ENCODE results near the gene TM9SF1. TPM values are rescaled to one million over a fixed set of nuclear protein-coding genes. Genes with fewer than 3 reads are reported as not detected.

The TM9SF1 gene, protein sequence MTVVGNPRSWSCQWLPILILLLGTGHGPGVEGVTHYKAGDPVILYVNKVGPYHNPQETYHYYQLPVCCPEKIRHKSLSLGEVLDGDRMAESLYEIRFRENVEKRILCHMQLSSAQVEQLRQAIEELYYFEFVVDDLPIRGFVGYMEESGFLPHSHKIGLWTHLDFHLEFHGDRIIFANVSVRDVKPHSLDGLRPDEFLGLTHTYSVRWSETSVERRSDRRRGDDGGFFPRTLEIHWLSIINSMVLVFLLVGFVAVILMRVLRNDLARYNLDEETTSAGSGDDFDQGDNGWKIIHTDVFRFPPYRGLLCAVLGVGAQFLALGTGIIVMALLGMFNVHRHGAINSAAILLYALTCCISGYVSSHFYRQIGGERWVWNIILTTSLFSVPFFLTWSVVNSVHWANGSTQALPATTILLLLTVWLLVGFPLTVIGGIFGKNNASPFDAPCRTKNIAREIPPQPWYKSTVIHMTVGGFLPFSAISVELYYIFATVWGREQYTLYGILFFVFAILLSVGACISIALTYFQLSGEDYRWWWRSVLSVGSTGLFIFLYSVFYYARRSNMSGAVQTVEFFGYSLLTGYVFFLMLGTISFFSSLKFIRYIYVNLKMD
- total RNA-seq, result 54.3 and 65.7 TPM in 2 replicates

DNA sequence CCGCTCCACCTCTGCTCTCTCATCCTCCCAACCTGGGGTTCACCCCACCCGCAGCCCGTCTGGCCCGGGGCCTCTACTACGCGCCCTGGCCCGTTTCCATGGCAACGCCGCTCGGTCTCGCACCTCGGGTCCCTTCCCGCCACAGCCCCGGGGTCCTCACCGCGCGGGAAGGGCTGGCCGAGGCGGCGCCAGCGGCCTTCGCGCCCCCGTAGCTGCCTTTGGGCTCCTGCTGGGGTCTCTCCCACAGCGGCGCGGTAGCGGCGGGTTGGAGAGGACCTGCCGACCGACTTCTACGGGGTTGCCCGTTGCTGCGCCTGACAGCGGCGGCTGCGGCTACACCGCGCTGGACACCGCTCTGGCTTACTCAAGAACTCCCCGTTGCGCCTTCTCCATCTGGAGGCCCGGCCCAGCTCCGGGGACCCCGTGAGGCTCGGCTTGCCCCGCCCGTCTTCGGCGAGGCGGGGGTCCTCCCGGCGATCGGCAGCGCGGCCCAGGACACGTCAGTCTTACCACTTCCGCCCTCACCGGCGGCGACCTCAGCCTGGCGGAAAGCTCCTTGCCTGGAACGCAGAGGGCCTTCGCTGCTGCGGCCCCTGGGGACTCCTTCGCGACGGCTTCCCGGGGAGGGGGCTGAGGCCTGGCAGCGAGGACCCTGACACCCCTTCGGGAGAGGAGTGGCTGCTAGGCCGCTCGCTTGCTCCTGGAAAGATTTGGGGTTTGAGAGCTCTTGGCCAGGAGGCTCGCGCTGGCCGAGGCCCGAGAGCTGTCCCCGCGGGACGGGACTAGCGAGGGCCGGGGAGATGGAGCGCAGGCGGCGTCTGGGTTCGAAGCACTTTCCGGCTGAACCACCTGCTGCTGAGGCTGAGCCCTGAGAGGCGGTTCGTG, at the start of gene TM9SF1:
Gene TM9SF1, minus strand, starts transcription at position 256 of the 885 bp plus-strand sequence. CDS start 422 bp downstream, outside the sequence.

DNA sequence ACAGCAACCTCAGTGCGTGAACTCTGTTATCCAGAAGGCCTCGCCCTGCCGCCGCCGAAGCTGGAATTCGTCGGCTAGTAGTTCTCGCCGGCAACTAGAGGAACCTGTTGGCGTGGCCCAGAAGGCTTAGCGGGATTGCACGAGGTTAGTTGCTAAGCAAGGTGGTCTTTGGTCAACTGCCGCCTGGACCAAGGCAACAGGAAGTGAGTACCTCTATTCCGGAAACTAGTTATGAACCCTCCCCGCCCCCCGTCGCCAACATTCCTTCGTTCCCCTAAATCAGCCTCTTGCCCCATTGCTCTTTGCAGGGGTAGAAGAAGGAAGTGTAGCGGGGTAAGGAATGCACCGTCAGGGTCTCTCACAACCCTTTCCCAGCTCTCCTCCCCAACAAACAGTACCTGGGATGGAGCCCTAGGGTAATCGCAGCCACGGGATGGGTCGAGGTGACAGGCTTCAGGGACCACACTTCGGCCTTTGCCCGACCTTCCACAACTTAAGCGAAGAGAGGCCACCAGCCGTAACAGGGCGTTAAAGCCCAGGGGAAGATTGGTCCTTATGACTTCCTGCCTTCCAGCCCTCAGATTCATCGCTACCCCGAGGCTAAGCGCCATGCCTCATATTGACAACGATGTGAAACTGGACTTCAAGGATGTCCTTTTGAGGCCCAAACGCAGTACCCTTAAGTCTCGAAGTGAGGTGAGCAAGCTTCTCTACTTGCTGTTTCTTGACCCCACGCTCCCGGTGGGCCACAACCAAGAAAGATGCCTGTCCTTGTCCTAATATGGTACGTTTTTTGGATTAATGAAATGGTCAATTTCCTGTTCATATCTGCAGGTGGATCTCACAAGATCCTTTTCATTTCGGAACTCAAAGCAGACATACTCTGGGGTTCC, 37.6 kb upstream of the TM9SF1 start, which contains the start of gene GMPR2:
Gene GMPR2, plus strand, starts transcription at position 285 of the 893 bp plus-strand sequence. Its CDS starts 325 bp downstream, at position 610.

DNA sequence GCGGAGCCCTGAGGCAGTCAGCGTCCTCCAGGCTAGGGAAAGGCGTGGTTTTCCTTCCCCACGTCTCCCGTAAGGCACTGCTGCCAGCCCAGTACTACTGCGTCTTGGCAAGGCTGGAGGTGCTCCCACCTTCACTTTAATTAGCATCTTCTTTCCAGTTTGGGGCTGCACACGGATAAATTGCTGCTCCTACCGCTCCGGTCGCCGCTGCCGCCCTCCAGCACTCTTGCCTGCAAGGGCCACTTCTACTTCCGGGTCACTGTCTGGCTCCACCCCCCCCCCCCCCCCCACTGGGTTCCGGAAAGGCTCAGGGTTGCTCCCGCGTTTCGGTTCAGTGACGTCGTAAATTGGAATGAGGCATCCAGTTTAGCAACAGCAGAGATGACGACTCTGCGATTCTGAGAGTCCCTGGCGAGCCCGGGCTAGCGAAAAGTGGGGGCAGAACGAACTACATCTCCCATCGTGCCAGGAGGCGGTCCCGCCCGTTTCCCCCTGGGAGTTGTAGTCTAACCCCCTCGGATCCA, 36.9 kb upstream of the TM9SF1 start, which contains the start of gene NEDD8:
Gene NEDD8, minus strand, starts transcription at position 247 of the 524 bp plus-strand sequence. Its CDS starts 100 bp downstream, at position 147.

DNA sequence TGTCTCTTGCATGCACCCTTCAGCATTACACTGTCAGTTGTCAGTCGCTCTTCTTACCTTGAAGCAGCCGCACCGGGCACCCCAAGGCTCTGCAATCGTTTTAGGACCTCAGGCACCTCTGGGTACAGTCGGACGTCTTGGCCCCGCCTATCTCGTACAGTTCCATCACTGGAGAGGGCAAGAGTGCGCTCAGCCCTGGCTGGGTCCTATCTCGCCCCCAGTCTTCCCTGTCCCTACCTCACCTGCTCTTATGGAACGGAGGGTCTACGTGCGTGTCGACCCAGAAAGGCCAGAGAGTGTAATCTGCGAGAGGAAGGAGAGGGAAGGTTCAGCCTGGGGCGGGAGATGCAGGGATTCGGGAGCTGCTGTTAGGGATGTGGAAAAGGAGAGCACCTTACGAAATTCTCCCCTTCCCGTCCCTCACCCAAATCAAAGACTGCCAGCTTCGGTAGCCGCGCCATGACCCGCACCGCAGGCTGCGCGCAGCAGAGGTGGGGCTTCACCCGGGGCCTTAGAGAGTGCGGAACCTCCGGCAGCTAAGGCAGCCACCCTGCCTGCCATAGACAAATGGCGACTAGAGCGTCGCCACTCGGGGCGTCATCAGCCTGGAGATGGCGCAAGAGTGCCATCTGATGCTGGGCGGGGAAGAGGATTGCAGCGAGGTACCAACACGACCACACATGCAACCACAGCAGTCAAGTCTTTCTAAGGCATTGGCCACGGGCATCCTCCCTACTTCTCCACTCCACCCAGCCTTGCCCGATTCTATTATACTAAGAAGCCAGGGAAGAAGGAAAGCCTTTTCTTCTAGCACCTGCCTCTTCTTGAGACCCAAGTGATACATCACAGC, 20.5 kb upstream of the TM9SF1 start, which contains the start of gene MDP1:
Gene MDP1, minus strand, starts transcription at position 572 of the 850 bp plus-strand sequence. Its CDS starts 111 bp downstream, at position 461.

DNA sequence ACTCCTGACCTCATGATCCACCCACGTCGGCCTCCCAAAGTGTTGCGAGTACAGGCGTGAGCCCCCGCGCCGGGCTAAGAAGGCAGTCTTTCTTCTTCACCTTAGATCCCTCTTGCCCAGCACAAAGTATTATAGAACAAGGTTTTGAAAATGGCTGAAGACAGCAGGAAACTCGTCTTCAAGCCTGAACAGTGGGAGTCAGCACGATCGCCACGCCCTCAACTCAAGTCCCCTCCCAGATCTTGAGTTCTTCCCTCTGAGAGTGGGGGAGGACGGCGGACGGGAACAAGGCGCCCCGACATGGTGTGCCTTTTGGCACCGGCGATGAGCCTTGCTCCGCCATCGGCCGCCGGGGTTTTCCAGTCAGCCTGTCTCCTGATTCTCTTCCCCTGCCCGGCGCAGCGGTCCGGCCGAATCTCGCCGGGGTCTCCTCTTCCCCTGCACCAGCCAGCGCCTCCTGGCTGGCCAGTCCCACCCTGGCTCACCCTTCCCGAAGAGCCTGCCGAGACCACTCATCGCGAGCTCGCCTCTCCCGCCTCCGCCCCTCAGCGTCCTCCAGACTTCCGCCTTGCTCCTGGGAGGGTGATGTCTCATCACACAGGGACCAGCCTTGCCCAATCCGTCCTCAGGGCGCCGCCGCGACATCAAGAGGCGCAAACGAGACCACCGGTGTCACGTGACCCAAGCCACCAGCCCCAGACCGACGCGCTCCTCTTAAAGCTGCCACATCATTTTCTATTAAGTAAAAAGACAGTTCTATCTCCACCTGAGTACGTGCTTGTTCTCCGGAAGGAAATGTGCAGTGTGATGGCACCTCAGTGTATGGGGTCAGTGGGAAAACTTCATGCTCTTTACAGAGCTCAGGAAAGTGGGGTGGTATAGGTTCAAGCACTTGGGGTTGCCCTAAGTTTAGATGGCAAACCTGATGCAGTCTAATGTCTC, 18.0 kb upstream of the TM9SF1 start, which contains the start of gene CHMP4A:
Gene CHMP4A, minus strand, starts transcription at position 565 of the 942 bp plus-strand sequence. Its CDS starts 49 bp downstream, at position 516.

DNA sequence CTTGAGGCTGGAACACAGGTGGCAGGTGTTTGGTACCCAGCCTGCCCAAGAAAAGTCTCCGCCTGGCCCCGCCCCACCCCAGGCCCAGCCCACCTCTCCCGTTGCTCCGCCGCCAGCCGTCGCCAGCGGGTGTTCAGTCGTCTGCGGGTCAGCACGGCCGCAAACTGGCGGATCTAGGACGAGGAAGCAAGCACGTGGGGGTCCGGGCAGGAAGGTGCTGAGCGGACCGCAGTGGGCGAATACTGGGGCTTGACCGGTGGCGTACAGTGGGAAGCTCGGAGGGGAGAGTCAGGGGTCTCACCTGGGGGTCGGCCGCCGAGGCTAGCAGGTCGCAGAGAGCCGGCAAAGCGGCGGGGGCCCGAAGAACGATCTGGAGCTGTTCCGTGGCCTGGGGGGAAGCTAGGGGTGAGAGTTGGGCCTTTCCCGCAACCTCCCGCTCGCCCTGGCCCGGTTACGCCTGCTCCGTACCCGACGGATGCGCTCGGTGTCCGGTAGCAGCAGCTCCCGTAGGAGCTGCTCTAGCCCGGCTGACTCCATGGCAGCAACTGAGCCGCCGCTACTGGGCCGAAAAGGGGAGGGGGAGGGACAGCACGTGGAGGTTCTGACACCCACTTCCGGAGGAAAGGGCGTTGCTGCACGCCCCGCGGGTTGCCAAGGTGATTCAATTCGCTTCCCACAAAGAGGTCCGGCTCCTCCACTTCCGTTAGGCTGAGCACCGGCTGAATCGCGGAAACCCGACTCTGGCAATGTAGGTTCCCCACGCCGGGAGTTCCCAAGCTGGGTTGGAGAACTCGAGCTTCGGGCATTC, 6.8 kb downstream of the TM9SF1 start, which contains the start of gene IPO4:
Gene IPO4, minus strand, starts transcription at position 566 of the 808 bp plus-strand sequence. Its CDS starts 29 bp downstream, at position 537.

DNA sequence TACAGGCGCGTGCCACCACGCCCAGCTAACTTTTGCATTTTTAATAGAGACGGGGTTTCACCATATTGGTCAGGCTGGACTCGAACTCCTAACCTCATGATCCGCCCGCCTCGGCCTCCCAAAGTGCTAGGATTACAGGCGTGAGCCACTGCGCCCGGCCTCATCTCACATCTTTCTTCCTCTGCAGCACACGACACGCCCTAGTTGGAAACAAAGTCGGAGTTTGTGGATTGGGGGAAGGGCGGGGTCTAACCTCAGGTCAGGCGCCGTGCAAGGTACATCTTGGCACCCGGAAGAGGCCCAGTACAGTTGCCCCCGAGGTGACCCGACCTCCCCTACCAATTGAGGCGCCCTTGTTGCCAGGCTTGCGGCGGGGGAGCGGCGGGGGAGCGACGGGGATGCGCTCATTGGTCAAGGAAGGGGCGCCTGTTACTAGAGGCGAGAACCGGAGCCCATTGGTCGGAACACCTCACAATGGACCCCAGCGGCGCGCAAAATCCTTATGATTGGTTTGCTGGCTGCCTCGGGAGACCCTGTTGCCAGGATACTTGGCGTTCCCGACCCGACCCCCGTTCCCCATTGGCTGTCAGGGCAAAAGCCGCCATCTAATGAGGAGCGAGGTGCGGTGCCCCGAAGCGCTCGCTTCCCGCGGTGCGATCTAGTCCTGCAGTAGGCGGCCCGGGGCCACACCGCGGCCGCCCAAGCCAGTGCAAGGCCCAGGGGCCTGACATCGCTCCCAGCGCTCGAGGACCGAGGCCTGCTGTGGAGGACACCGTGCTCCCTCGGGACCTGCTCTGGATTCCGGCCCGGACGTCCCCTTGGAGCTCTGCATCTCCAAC, 23.6 kb downstream of the TM9SF1 start, which contains the start of gene REC8:
Gene REC8, plus strand, starts transcription at position 659 of the 839 bp plus-strand sequence. CDS start 473 bp downstream, outside the sequence.

DNA sequence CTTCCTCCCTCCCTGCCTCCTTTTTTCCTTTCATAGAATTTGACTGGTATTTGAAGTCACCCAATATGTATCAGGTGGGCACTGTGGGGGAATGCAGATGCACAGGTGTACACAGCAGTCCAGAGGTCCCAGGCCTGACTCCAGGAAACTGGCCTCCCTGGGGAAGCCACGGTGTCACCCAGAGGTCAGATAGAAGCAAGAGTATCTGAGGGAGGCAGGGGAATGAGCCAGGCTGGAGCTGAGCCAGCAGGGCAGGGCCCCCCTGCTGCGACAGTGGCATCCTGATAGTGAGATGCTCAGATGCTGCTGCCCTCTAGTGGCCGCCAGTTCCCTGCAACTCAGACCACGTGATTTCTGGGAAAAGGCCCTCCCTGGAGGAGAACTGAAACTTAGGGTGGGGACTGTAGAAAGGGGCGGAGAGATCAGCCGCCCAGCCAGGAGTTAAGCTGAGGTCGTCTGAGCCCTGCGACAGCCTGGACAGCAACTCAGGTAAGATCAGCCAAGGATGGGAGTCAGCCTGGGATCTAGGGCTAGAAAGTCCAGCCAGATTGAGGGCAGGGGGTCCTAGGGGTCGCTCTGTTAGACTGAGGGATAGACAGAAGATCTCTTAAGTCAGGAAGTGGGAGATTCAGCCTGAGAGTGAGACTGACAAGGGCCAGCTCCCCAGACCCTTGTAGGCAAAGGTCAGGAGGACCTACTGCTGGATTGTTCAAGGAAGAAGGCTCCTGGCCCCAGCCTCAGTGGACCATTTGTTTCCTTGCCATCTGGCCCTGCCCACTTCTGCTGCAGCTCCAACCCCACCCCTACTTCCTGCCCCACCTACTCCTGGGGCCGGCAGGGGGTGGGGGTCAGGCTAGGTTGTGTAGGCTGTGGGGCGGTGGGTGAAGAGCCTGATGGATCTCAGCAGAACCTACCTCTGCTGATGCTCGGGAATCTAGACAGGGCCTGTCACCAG, 34.1 kb downstream of the TM9SF1 start, which contains the start of gene IRF9:
Gene IRF9, plus strand, starts transcription at position 416 of the 955 bp plus-strand sequence. CDS start 880 bp downstream, outside the sequence.

DNA sequence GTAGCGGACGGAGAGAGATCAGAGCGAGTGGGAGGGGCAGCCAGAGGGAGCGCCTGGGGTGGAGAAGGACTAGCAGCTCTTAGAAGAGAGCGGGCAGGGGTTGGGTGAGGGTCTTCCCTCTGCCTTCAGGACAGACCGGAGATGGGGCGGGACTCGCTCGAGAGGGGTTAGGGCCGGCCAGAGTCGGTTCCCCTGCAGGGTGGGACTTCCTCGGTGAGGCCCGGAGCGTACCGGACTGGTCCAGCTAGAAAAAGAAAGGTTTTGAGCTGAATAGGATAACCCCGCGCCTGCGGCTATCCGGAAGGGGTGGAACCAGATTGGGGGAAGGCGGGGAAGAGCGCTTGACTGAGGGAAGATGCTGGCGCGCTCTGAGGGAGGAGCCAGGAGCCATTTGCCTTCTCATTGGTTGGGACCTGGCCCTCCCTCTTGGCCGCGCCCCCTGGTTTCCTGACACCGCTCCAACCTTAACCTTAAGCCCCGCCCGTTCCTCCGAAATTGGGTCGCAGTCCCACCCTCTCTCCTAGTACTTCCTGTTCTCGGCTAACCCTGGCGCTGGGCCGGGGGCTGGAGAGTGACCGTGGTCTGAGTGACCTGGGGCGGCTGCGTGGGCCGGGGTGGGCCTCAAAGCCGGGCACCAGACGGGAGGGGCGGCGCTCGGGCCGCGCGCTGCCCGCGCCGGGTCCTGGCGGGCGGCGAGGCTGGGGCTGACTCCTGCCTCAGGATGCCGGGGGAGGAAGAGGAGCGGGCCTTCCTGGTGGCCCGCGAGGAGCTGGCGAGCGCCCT, 48.1 kb downstream of the TM9SF1 start, which contains the start of gene RNF31:
Gene RNF31, plus strand, starts transcription at position 521 of the 783 bp plus-strand sequence. Its CDS starts 201 bp downstream, at position 722.

DNA sequence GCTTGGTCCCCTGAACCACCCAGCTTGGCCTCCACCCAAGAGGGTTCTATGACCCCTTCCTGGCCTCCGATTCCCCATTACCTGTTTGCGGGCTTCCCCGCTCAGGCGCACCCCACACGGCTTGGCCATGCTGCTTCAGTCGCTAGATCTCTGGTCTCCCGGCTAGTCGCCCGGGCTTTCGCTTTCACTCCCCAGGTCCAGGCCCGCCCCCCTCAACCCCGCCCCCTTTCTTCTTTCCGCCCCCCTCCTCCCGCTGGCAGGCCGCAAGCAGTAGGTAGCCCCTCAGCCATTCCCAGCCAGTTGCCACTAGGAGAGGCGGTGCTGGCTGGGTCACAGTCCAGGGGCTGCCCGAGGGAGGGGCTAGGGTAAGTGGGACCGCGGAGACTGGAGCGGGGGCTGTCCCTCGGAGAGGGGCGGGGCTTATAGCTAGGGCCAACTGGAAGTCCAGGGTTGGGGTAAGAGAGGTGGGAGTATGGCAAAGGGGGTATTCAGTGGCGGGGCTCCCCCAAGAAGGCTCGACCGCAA, 48.7 kb downstream of the TM9SF1 start, which contains the start of gene PSME2:
Gene PSME2, minus strand, starts transcription at position 158 of the 525 bp plus-strand sequence. Its CDS starts 29 bp downstream, at position 129.

DNA sequence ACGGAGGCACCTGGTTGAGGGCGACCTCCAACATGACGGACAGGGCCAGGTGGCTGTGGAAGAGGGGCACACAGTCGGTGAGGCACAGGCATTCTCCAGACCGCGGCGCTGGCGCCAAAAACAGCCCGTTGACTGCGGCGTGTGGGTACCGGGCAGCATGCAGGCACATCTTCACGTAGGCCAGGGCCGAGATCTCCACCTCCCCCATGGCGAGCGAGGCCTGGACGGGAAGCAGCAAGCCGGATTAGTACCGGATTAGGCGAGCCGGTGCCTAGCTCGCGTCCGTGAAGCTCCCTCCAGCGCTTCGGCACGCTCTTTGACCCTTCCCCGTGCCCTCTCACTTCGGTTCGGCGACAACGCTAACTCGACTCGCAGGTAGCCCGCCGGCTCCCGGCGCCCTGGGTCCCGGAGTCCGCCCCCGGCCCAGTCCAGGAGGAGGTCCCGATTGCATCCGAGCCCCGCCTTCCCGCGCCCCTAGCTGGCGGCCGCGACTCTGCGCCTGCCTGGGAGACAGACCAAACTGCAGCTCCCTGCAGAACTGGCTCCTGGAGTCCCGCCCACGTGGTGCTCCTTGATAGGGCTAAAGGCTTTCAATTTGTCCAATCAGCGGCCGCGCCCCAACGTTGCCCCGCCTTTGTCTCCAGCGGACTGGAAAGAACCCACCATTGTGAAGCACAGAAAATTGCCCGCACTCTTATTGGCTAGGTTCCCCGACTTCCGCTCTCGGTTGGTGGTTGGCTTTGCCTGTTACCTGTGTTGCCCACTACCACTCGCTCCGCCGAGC, 54.0 kb downstream of the TM9SF1 start, which contains the start of gene EMC9:
Gene EMC9, minus strand, starts transcription at position 495 of the 784 bp plus-strand sequence. Its CDS starts 287 bp downstream, at position 208.

